GM23338 (cell line): ENCODE measurements around the gene PSMD2. TPM values are rescaled to one million over a fixed set of nuclear protein-coding genes. Genes with fewer than 3 reads are reported as not detected.

Experiments
- ATAC-seq: fragments of 200-7000 bp; cut with Tn5 transposase; 3 replicates; pipeline ENCODE4 v1.9.1; 2020
- DNase-seq: peaks from one replicate; pipeline ENCODE4 v3.0.0-alpha.2; 2015; ENCODE audit warnings: low spot score
- H2AFZ ChIP-seq: fragments of 200-600 bp; sonication (generic); 2 replicates; pipeline ENCODE4 v1.8.0; 2016; ENCODE audit warnings: antibody characterized with exemption, mild to moderate bottlenecking, moderate library complexity
- H3F3A ChIP-seq: fragments of 200-600 bp; sonication (generic); replicated peaks from 2 replicates; pipeline ENCODE4 v1.8.0; 2017; ENCODE audit warnings: antibody characterized with exemption, mixed run types, low read depth
- H3K27ac ChIP-seq: fragments of 200-600 bp; sonication (generic); 2 replicates; pipeline ENCODE4 v1.6.1; 2016; ENCODE audit warnings: low read depth
- H3K27me3 ChIP-seq: fragments of 200-600 bp; sonication (generic); 2 replicates; pipeline ENCODE4 v1.8.0; 2016; ENCODE audit warnings: mild to moderate bottlenecking, mixed run types, moderate library complexity; ENCODE audit not compliant: insufficient read depth
- H3K36me3 ChIP-seq: fragments of 200-600 bp; sonication (generic); 2 replicates; pipeline ENCODE4 v1.8.0; 2016; ENCODE audit warnings: mild to moderate bottlenecking; ENCODE audit not compliant: insufficient read depth
- H3K4me1 ChIP-seq: fragments of 200-600 bp; sonication (generic); 2 replicates; pipeline ENCODE4 v1.8.0; 2016; ENCODE audit warnings: mild to moderate bottlenecking, moderate library complexity; ENCODE audit not compliant: insufficient read depth
- H3K4me2 ChIP-seq: fragments of 200-600 bp; sonication (generic); 2 replicates; pipeline ENCODE4 v1.7.1; 2017; ENCODE audit warnings: mixed run types
- H3K4me3 ChIP-seq: fragments of 200-600 bp; sonication (generic); 2 replicates; pipeline ENCODE4 v1.6.1; 2016; ENCODE audit warnings: mixed run types
- H3K79me2 ChIP-seq: fragments of 200-600 bp; sonication (generic); replicated peaks from 2 replicates; pipeline ENCODE4 v1.8.0; 2017; ENCODE audit warnings: mild to moderate bottlenecking; ENCODE audit not compliant: insufficient read depth
- H3K9me2 ChIP-seq: fragments of 200-600 bp; sonication (generic); 2 replicates; pipeline ENCODE4 v1.8.0; 2017; ENCODE audit not compliant: insufficient read depth
- H4K20me1 ChIP-seq: fragments of 200-600 bp; sonication (generic); replicated peaks from 2 replicates; pipeline ENCODE4 v1.8.0; 2017; ENCODE audit warnings: mild to moderate bottlenecking; ENCODE audit not compliant: insufficient read depth
- H3K27ac Mint-ChIP-seq: 2 replicates; pipeline ENCODE4 v1.8.0; 2020; ENCODE audit warnings: inconsistent platforms, mild to moderate bottlenecking, moderate library complexity, mixed read lengths
- H3K27me3 Mint-ChIP-seq: 3 replicates; pipeline ENCODE4 v1.8.0; 2022; ENCODE audit warnings: low read depth, mild to moderate bottlenecking, moderate library complexity, mixed read lengths, inconsistent platforms; ENCODE audit not compliant: insufficient read depth, poor library complexity
- H3K36me3 Mint-ChIP-seq: 3 replicates; pipeline ENCODE4 v1.8.0; 2021; ENCODE audit warnings: low read depth, mild to moderate bottlenecking, inconsistent platforms, moderate library complexity, mixed read lengths
- H3K4me1 Mint-ChIP-seq: 3 replicates; pipeline ENCODE4 v1.8.0; 2020; ENCODE audit warnings: mild to moderate bottlenecking, inconsistent platforms, mixed read lengths
- H3K4me3 Mint-ChIP-seq: 3 replicates; pipeline ENCODE4 v1.8.0; 2021; ENCODE audit warnings: moderate library complexity, mild to moderate bottlenecking, inconsistent platforms, mixed read lengths
- H3K9me3 Mint-ChIP-seq: 3 replicates; pipeline ENCODE4 v1.8.0; 2020; ENCODE audit warnings: moderate library complexity, mild to moderate bottlenecking, inconsistent platforms, mixed read lengths
- EZH2 ChIP-seq: fragments of 200-600 bp; sonication (generic); IDR thresholded peaks from one replicate; pipeline ENCODE4 v1.8.0; 2017; ENCODE audit warnings: antibody characterized with exemption, mild to moderate bottlenecking, low read depth; ENCODE audit not compliant: unreplicated experiment
- JUNB ChIP-seq: IDR thresholded peaks from one replicate; pipeline ENCODE4 v1.6.1; 2016; ENCODE audit warnings: antibody characterized with exemption; ENCODE audit not compliant: unreplicated experiment
- NANOG ChIP-seq: IDR thresholded peaks from 2 replicates; pipeline ENCODE4 v1.6.1; 2016; ENCODE audit warnings: antibody characterized with exemption, borderline replicate concordance
- polyA plus RNA-seq: library from polyadenylated mRNA; unstranded; fragments of >200 nt; fragmentation: Nextera tagmentation; extraction: Ambion mirVana; gene quantifications from 2 replicates; pipeline ENCODE4 v1.2.1, GENCODE V29; 2016
- total RNA-seq: library from RNA; depleted of rRNA; stranded (reverse); fragments of >200 nt; shearing (Covaris generic); gene quantifications from 2 replicates; pipeline ENCODE4 v1.2.3, GENCODE V29; 2014
- TF ChIP-seq, protein P1 (sequence below): IDR thresholded peaks from one replicate; pipeline ENCODE4 v1.6.1; 2018; ENCODE audit warnings: antibody characterized with exemption; ENCODE audit not compliant: unreplicated experiment
- TF ChIP-seq, protein P2 (sequence below), 2 experiments: fragments of 200-600 bp in 1 of 2; sonication (generic) in 1 of 2; conservative IDR thresholded peaks; 2 replicates each; pipeline versions ENCODE4 v1.5.1 to v1.6.1; 2016 to 2017; ENCODE audit warnings: antibody characterized with exemption in 2 of 2, low read depth in 2 of 2, mild to moderate bottlenecking in 2 of 2, moderate library complexity in 1 of 2

The PSMD2 gene
- total and polyA plus RNA-seq, 2 experiments from 2014 or later: 117 to 507 TPM

DNA sequence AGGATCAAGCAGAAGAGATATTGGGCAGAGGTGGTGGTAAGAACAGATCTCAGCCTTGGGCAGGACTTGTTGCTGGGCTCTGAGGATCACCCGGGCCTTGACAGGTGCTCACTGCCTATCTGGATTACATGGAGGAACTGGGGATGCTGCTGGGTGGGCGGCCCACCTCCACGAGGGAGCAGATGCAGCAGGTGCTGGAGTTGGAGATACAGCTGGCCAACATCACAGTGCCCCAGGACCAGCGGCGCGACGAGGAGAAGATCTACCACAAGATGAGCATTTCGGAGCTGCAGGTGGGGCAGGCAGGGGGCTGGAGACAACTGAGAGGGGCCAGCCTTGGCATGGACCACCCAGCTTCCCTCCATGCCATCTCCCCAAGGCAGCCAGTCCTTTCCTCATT is 15.4 kb upstream of the PSMD2 start (continued):
- TF ChIP-seq, protein P1, sequence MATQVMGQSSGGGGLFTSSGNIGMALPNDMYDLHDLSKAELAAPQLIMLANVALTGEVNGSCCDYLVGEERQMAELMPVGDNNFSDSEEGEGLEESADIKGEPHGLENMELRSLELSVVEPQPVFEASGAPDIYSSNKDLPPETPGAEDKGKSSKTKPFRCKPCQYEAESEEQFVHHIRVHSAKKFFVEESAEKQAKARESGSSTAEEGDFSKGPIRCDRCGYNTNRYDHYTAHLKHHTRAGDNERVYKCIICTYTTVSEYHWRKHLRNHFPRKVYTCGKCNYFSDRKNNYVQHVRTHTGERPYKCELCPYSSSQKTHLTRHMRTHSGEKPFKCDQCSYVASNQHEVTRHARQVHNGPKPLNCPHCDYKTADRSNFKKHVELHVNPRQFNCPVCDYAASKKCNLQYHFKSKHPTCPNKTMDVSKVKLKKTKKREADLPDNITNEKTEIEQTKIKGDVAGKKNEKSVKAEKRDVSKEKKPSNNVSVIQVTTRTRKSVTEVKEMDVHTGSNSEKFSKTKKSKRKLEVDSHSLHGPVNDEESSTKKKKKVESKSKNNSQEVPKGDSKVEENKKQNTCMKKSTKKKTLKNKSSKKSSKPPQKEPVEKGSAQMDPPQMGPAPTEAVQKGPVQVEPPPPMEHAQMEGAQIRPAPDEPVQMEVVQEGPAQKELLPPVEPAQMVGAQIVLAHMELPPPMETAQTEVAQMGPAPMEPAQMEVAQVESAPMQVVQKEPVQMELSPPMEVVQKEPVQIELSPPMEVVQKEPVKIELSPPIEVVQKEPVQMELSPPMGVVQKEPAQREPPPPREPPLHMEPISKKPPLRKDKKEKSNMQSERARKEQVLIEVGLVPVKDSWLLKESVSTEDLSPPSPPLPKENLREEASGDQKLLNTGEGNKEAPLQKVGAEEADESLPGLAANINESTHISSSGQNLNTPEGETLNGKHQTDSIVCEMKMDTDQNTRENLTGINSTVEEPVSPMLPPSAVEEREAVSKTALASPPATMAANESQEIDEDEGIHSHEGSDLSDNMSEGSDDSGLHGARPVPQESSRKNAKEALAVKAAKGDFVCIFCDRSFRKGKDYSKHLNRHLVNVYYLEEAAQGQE: no peak
- no peak for TF ChIP-seq EZH2
- TF ChIP-seq, protein P2, sequence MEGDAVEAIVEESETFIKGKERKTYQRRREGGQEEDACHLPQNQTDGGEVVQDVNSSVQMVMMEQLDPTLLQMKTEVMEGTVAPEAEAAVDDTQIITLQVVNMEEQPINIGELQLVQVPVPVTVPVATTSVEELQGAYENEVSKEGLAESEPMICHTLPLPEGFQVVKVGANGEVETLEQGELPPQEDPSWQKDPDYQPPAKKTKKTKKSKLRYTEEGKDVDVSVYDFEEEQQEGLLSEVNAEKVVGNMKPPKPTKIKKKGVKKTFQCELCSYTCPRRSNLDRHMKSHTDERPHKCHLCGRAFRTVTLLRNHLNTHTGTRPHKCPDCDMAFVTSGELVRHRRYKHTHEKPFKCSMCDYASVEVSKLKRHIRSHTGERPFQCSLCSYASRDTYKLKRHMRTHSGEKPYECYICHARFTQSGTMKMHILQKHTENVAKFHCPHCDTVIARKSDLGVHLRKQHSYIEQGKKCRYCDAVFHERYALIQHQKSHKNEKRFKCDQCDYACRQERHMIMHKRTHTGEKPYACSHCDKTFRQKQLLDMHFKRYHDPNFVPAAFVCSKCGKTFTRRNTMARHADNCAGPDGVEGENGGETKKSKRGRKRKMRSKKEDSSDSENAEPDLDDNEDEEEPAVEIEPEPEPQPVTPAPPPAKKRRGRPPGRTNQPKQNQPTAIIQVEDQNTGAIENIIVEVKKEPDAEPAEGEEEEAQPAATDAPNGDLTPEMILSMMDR (conservative IDR thresholded peaks at IDR 0.05; ENCODE audit: low read depth in 2 of 2): no peak
- no peak for TF ChIP-seq JUNB
- TF ChIP-seq NANOG: no peak

DNA sequence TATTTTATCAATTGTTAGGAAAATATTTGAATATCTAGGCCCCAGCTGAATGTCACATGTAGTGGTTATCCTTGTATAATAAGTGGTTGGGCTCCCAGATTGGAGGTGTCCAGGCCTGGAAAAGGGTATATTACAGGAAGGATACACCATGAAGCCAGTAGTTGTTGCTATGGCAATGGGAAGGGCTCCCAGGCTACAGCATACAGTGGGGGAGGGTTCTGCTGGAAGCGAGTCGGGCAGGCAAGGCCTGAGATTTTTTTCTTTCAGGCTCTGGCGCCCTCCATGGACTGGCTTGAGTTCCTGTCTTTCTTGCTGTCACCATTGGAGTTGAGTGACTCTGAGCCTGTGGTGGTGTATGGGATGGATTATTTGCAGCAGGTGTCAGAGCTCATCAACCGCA is 14.3 kb upstream of the PSMD2 start:
- no peaks in the 10 kb centered on the region for H3K36me3 ChIP-seq
- Mint-ChIP-seq H3K36me3 (no peaks in the 10 kb centered on the region), H3K27ac (no peak overlapping the region), H3K9me3 (no peaks in the 10 kb centered on the region), H3K4me3 (no peak overlapping the region), H3K27me3 (peaks cover 16% of the 10 kb centered on the region), H3K4me1 (peaks cover 5% of the 10 kb centered on the region; the same call in 1 of the 3 replicates)
- no peaks in the 10 kb centered on the region for H3K79me2 ChIP-seq
- H3F3A ChIP-seq: no peaks in the 10 kb centered on the region
- ATAC-seq (peak; percentile 91), DNase-seq (peak; percentile 95)
- H3K4me1 ChIP-seq: no peaks in the 10 kb centered on the region
- H2AFZ ChIP-seq: no peak overlapping the region
- no peaks in the 10 kb centered on the region for H4K20me1 ChIP-seq
- no peak overlapping the region for H3K4me2 ChIP-seq
- H3K27me3 ChIP-seq: no peaks in the 10 kb centered on the region
- no peak overlapping the region for H3K4me3 ChIP-seq
- TF ChIP-seq, protein P2 (conservative IDR thresholded peaks at IDR 0.05; ENCODE audit: low read depth in 2 of 2): peak; percentile 64 to 93
- no peak for TF ChIP-seq NANOG
- no peaks in the 10 kb centered on the region for H3K9me2 ChIP-seq
- H3K27ac ChIP-seq: no peak overlapping the region
